ENCODE measurements around the gene FAM81A.

Gene FAM81A

GRCh38 chr15:59543721-59544547 lies 105.9 kb downstream of the FAM81A start:
- no peak for TF ChIP-seq CTCF (IDR thresholded peaks at IDR 0.05; ENCODE audit: low read depth, low read length, missing control alignments)
- DNase-seq (ENCODE audit: low read depth) = no peak
- in situ Hi-C loops (cut with HindIII; ENCODE audit: low sequenced_read_pairs) = no loop called here
- H3K4me3 ChIP-seq (ENCODE audit: low read depth, low read length) = no peak overlapping the region

- no peak for TF ChIP-seq CTCF (IDR thresholded peaks at IDR 0.05; ENCODE audit: low read depth, low read length, missing control alignments)
- H3K4me3 ChIP-seq (ENCODE audit: low read depth, low read length) = no peak overlapping the region
- in situ Hi-C loops (cut with HindIII; ENCODE audit: low sequenced_read_pairs) = no loop called here
- no peak for DNase-seq (ENCODE audit: low read depth)
Observed at GRCh38 chr15:59545573-59545972, 107.6 kb downstream of the FAM81A start.

GRCh38 chr15:59548501-59549226 lies 110.7 kb downstream of the FAM81A start:
- no peak for DNase-seq (ENCODE audit: low read depth)
- in situ Hi-C loops (cut with HindIII; ENCODE audit: low sequenced_read_pairs) = no loop called here
- no peak for TF ChIP-seq CTCF (IDR thresholded peaks at IDR 0.05; ENCODE audit: low read depth, low read length, missing control alignments)
- no peak overlapping the region for H3K4me3 ChIP-seq (ENCODE audit: low read depth, low read length)

- in situ Hi-C loops (cut with HindIII; ENCODE audit: low sequenced_read_pairs) = no loop called here
Observed at GRCh38 chr15:59549301-59550185, 111.6 kb downstream of the FAM81A start.

GRCh38 chr15:59550530-59550929 lies 112.5 kb downstream of the FAM81A start:
- in situ Hi-C loops (cut with HindIII; ENCODE audit: low sequenced_read_pairs) = no loop called here
- no peak for DNase-seq (ENCODE audit: low read depth)
- no peak overlapping the region for H3K4me3 ChIP-seq (ENCODE audit: low read depth, low read length)
- TF ChIP-seq CTCF (IDR thresholded peaks at IDR 0.05; ENCODE audit: low read depth, low read length, missing control alignments) = no peak

More at GRCh38 chr15:59549301-59550185, 111.6 kb downstream of the FAM81A start:
- DNase-seq (ENCODE audit: low read depth) = no peak
- TF ChIP-seq CTCF (IDR thresholded peaks at IDR 0.05; ENCODE audit: low read depth, low read length, missing control alignments) = no peak
- H3K4me3 ChIP-seq (ENCODE audit: low read depth, low read length) = no peak overlapping the region

GRCh38 chr15:59550956-59551355 lies 113.0 kb downstream of the FAM81A start:
- no peak for TF ChIP-seq CTCF (IDR thresholded peaks at IDR 0.05; ENCODE audit: low read depth, low read length, missing control alignments)
- no peak overlapping the region for H3K4me3 ChIP-seq (ENCODE audit: low read depth, low read length)

More at GRCh38 chr15:59550956-59551355, 113.0 kb downstream of the FAM81A start:
- no peak for DNase-seq (ENCODE audit: low read depth)
- in situ Hi-C loops (cut with HindIII; ENCODE audit: low sequenced_read_pairs) = no loop called here

Data from astrocyte of the cerebellum (primary cell).